NCI-H2081 treated with DMSO at 0.1 percent for 48 hours (cell line): ENCODE results near the gene CPLANE1.
"Not testable (repeated sequence)": the region's sequence is repeated elsewhere in the genome, so short reads cannot be mapped to it uniquely, and the experiment has no call there.

Experiments used
- DNase-seq: peaks from one replicate; lab custom pipeline; 2025; lab: John Stamatoyannopoulos, UW

The CPLANE1 gene

DNA sequence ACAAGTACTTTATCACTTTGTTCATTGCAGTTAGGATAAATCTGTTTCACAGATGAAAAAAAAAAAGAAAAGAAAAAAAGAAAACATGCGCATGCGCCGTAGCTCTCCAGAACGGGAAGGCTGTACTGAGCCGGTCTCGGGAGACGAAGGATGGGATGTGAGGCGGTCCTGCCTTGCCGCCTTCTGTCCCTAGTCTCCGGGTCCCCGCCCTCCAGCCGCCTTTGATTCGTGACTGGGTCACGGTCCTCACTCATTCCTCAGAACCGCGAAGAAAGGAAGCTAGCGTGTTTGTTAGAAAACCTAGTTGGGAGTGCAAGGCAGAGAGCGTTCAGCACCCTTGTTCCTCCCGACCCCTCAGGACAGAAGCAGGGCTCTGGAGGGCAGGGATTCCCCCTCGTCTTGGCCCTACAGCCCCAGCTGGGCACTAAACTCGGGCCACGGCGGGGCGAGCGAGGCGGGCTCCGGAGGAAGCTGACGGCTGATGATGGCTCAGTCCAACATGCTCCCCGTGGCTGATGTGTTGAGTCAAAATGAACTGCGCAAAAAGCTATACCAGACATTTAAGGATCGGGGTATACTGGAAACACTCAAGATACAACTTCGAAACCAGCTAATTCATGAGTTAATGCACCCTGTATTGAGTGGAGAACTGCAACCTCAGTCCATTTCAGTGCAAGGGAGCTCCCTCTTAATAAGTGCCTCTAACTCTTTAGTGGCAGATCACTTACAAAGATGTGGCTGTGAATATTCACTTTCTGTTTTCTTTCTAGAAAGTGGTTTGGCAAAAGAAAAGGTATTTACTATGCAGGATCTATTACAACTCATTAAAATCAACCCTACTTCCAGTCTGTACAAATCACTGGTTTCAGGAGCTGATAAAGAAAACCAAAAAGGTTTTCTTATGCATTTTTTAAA, 40.0 kb downstream of the CPLANE1 start:
- no peak for DNase-seq

GRCh38 chr5:37207802-37208201, 41.4 kb downstream of the CPLANE1 start:
- no peak for DNase-seq

GRCh38 chr5:37206736-37207135, 42.4 kb downstream of the CPLANE1 start:
- DNase-seq: no peak

GRCh38 chr5:37198842-37199241, 50.3 kb downstream of the CPLANE1 start:
- no peak for DNase-seq

- DNase-seq: no peak
Measured at GRCh38 chr5:37198061-37198460, 51.1 kb downstream of the CPLANE1 start.

- no peak for DNase-seq
Measured at GRCh38 chr5:37197340-37198050, 51.7 kb downstream of the CPLANE1 start.

GRCh38 chr5:37190592-37190991, 58.6 kb downstream of the CPLANE1 start:
- no peak for DNase-seq

GRCh38 chr5:37189355-37189754, 59.8 kb downstream of the CPLANE1 start:
- DNase-seq: no peak

GRCh38 chr5:37187465-37187977, 61.7 kb downstream of the CPLANE1 start:
- DNase-seq: no peak

GRCh38 chr5:37184748-37185364, 64.3 kb downstream of the CPLANE1 start:
- no peak for DNase-seq

DNA sequence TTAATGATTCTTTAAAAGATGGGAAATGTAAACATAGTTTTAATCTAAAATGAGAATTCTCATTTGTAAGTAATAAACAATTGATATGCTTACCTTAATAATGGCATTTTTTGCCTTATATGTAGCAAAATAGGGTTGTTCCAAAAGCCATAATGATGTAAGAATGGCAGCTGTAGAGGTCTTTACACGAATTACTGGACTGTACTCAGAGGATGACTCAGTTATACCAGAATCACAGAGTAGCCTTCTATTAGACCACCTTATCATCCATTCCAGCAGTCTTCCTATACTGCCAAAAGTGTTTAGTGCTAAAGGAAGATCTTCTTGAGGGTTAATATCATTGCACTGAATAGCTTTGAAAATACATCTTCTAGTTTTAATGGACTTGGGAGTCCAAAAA, 66.5 kb downstream of the CPLANE1 start:
- no peak for DNase-seq

DNA sequence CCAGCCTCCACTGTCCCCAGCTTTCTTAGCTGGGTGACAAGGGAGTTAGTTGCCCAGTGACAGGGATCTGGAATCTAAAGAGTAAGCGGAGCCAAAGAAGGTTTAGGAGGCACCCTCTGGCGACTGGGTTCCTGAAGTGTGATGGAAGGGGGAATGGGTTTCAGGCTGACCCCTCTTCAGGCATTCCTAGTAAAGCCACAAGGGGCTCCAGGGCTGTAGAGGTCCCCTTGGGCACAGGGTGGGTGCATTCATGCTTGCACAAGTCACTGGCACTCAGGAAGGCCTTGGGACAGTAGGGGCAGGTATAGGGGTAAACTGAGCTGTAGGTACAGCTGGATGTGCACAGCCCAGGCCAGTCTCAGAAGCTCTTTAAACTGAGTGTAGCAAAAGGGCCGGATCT, 74.2 kb downstream of the CPLANE1 start:
- DNase-seq: no peak

GRCh38 chr5:37172957-37173356, 76.2 kb downstream of the CPLANE1 start:
- DNase-seq: no peak

GRCh38 chr5:37170856-37171255, 78.3 kb downstream of the CPLANE1 start:
- DNase-seq: no peak

GRCh38 chr5:37166197-37166596, 83.0 kb downstream of the CPLANE1 start:
- DNase-seq: no peak

DNA sequence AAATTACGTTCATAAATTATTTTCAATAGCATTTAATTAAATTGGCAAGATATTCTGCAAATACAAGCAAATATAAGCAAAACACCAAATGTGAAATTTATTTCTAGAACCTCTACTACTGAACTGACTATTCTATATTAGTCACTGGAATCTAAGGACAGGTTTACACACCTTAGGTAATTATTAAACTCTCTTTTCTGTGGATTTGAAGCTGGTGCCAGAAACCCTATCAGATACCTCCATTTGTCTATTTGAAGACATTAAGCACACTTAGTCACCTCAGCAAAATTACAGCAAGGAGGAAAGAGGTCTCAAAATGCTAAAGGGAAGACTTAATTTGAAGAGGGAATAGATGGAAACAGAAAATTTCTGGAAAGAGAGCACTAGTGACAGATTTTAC, 83.4 kb downstream of the CPLANE1 start:
- no peak for DNase-seq

DNA sequence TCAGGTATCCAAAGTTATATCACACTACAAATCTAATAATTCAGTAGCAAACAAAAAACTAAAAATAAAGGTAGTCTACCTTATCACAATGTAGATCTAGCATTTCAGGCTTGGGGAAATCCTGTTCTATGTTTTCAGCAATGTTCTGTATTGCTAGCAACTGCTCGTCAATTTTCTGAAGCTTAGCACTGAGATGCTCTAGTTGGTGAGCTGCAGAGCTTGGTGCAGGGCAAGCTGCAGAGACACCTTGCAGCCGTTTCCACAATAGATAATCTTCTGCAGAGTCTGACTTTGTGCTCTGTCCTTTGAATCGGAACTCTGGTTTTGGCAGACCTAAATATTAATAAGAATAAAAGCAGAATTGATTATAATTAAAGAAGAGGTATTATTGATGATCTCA, 95.5 kb downstream of the CPLANE1 start:
- DNase-seq: no peak

DNA sequence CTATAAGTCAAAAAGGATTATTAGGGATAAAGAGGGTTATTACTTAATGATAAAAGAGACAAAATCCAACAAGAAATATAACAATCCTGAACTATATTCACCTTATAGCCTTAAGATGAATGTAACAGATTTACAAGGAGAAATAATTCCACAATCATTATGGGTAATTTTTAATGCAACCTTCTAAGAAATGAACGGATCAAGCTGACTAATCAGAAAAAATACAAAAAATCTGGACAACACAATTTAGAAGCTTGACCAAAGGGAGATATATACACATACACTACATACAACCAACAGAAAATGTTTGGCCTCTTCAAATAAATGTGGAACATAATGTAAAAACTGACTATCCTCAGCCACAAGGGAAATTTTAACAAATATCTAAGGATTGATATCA, 102.3 kb downstream of the CPLANE1 start:
- no peak for DNase-seq

- DNase-seq: no peak
Measured at GRCh38 chr5:37136694-37137093, 112.5 kb downstream of the CPLANE1 start.

- DNase-seq: not testable (repeated sequence)
Measured at GRCh38 chr5:37135312-37135711, 113.9 kb downstream of the CPLANE1 start.

GRCh38 chr5:37133939-37134338, 115.2 kb downstream of the CPLANE1 start:
- DNase-seq: no peak

DNA sequence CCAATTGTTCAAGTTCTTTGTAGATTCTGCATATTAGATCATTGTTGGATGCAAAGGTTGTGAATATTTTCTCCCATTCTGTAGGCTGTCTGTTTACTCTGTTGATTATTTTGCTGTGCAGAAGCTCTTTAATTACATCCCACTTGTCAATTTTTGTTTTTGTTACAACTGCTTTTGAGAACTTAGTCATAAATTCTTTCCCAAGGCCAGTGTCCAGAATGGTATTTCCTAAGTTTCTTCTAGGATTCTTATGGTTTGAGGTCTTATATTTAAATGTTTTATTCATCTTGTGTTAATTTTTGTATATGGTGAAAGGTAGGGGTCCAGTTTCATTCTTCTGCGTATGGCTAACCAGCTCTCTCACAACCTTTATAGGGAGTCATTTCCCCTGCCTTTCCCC, 116.5 kb downstream of the CPLANE1 start:
- DNase-seq: no peak

DNA sequence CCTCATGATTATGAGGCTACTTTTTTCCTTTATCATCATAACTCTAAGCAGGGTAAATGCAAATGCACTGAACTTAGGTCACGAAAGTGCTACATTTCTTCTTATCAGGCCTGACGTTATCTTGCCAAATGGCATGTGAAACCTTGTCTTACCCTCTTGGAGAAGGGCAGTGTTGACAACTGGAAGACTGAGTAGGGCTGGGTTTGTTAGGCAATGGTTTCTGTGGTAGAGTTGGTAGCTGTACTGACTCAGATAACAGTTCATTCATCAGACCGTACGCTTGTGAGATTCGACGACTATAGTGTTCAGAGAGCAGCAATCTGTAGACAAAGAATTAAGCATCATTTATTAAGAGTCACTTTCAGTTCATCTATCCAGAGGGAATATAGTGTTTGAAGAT, 127.7 kb downstream of the CPLANE1 start:
- no peak for DNase-seq
